NOMO-1 (cell line): Measurements from ENCODE around the gene PSIP1.
"Not testable (repeated sequence)": the region's sequence is repeated elsewhere in the genome, so short reads cannot be mapped to it uniquely, and the experiment has no call there.

Experiments
- DNase-seq, 2 experiments: peaks; one replicate each; lab custom pipeline; 2025; ENCODE audit not compliant: unreplicated experiment in 2 of 2; lab: John Stamatoyannopoulos, UW

The PSIP1 gene

DNA sequence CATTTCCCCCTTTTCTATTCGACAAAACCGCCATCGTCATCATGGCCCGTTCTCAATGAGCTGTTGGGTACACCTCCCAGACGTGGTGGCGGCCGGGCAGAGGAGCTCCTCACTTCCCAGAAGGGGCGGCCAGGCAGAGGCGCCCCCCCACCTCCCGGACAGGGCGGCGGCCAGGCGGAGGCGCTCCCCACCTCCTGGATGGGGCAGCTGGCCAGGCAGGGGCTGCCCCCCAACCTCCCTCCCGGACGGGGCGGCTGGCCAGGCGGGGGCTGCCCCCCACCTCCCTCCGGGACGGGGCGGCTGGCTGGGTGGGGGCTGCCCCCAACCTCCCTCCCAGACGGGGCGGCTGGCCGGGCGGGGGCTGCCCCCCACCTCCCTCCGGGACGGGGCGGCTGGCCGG lies 68.9 kb downstream of the PSIP1 start:
- not testable (repeated sequence) for DNase-seq

DNA sequence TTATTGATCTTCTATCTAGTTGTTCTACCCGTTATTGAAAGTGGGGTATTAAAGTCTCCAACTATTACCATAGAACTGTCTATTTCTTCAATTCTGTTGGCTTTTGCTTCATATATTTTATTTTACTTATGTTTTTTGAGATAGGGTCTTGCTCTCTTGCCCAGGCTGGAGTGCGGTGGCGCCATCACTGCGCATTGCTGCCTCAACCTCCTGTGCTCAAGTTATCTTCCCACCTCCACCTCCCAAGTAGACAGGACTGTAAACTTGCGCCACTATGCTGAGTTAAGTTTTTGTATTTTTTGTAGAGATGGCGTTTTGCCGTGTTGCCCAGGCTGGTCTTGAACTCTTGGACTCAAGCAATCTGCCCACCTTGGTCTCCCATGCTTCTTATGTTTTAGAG lies 71.9 kb downstream of the PSIP1 start:
- no peak for DNase-seq

DNA sequence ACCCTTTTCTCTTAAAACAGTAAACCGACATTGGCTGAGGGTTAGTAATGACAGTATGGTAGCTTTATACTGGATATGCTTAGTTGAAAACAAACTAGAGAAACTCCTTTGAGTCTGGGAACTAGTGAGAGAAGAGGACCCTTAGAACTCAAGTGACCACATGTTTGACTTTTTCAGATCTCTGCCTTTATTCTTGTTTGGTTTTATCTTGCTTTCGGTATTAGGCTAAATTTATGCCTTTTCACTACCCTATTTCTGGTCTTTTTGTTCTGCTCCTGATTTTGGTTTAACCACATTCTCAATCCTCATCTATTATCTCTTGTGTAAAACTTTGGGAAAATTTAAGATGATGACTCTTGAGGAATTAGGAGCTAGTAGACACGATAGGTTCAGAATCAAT lies 77.1 kb downstream of the PSIP1 start:
- DNase-seq: no peak

DNA sequence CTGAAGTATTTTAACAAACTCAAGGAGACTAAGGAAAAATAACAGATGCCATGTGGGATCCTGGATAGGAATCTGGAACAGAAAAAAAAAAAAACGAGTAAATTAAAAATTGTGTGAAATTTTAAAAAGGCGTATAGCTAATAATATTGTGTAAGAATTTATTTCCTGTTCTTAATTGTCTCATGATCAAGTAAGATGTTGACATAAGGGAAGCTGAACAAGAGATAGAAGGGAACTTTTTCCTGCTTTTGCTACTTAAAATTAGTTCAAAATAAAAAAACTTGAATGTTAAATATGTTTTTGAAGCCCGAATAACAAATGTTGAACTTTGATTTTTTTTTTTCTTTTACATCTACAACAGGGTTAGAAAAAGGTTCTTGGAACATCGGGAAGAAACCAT lies 77.6 kb downstream of the PSIP1 start:
- DNase-seq: peak in 1 of 2 experiments; percentile 34

DNA sequence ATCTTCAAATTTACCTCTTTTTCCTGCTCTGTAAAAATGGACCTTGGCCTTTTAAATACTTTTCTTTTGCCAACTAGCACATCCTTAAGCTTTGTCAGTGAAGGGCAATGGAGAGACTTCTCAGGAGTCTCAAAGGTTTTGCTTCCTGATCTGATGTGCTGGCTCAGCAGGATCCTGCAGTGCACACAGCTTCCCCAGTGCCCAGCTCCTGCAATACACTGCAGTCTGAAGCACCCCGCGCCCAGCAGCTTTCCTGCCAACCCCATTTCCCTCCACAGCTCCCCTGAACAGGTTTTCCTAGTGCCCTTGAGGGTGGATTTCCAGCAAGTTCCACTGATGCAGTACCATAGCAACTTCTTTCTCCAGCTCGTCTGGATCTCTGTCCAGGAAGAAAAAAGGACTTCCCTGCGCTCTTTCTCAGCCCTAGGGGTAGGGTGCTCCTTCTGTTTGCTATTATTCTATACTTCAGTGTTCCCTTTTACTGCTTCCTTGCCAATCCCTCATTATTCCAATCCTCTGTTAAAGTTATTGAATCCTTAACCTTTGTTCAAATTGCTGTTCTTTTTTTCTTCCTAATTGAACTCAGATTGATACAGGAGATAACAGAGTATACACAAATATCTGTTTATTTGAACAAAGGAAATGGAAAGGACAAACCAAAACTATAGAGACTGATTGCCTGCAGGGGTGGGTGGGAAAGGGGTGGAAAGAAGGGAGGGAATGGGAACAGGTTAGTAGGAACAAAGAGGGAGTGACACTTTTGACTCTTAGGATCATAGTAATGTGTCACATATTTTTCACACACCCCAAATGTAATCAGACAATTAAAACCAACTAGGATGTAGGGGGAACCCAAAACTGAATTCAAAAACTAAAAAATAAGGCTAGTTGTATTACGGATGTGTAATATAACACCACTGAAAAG lies 79.6 kb downstream of the PSIP1 start:
- DNase-seq: no peak

DNA sequence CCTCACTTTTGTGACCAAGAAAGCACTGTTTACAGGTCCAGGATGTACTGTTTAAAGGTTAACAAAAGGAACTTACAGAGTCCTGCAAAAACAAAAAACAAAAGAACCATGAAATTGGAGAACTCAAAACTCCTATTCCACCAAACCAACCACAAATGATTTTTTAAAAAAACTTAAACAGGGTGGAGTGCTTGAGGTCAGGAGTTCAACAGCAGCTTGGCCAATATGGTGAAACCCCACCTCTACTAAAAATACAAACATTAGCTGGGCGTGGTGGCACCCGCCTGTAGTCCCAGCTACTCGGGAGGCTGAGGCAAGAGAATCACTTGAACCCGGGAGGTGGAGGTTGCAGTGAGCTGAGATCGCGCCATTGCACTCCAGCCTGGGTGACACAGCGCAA lies 83.1 kb downstream of the PSIP1 start:
- DNase-seq: not testable (repeated sequence)

DNA sequence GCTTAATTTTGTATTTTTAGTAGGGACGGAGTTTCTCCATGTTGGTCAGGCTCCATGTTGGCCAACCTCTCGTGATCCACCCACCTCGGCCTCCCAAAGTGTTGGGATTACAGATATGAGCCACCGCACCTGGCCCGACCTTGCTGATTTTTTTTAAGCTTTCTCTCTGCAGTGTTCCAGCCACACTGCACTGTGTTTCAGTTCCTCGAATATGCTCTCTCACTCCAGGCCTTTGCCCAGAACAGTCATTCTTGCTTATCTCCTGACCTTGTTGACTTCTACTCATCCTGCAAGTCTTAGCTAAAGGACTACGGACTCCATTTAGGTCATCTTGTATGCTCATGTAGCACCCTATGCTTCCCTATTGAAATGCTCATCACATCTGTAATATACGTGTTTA lies 84.8 kb downstream of the PSIP1 start:
- DNase-seq: no peak

DNA sequence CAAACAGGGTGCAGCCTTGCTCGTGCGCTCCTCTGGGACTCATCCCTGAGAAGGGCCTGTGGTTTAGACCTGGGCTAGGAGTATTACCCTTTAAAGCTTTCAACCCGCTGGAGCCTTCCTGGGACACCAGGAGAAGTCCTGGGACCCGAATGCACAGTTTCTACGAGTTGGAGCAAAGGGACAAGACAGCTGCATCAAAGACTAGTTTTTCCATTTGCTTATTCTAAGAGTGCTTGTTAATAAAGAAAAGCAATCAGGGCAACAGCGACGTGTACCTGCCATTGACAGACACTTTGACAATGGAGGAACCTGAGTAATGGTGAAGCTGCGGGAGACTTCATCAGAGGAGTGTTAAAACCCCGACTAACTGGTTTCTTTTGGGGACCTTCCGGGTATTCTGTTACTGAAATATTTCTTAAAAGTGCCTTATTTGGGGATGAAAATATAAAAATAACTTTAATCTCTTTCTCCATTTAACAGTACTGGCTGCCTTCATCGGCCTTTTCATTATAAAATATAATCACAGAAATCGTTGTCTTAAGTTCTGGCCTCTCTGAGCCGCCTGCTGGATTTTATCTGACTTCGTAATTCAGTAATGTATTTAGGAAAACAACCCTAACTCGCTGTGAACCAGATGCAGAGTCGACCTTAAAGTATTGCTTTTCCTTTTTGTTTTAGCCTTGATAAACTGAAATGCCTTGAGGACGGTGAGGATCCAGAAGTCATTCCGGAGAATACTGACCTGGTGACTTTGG lies 87.4 kb downstream of the PSIP1 start:
- DNase-seq: no peak

DNA sequence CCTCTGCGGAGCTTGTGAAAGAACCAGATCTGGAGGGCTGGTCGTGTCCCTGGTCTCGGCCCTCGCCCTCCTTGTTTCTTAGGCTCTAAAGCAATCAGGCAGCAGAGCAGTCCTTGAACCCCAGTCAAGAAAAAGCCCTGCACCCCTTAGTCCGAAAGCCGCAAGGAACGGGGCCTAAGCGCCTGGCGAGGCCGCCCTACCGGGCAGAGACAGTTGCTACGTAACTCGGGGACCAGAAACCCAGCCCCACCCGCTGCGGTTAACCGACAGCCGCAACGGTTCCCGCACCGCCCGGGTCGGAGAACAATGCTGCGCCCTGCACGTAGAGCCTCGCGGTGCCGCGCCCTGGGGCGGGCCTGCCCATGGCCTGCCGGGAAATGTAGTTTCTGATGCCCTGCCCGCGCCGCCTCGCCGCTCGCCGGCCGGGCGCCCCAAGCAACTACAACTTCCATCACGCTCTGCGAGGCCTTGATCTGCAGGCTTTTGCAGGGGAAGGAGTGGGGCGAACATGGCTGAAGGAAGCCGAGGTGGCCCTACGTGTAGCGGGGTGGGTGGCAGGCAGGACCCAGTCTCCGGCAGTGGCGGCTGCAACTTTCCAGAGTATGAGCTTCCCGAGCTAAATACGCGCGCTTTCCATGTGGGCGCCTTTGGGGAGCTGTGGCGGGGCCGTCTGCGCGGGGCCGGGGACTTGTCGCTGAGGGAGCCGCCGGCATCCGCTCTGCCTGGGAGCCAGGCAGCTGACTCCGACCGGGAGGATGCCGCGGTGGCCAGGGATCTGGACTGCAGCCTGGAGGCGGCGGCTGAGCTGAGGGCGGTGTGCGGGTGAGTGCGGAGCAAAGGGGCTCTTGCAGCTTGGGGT lies 88.2 kb downstream of the PSIP1 start, which contains the start of gene SNAPC3:
Gene SNAPC3, plus strand, starts transcription at position 505 of the 859 bp plus-strand sequence. Its CDS starts 4 bp downstream, at position 509.
- DNase-seq: peak; percentile 77 to 94

DNA sequence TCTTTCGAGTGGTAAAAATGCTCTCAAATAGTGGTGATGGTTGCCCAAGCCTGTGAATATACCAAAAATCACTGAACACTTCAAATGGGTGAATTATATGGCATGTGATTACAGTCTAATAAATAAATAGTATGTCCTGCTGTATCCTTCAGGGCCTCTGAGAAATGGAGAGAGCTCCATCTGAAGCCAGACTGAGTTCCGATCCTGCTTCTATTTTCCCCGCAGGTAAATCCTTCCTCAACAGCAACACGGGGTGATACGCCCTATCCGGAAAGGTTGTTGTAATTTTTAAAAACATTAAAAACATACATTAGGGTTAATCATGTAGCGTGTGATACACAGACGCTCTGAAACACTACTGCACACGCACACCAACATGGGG lies 88.8 kb downstream of the PSIP1 start:
- no peak for DNase-seq

DNA sequence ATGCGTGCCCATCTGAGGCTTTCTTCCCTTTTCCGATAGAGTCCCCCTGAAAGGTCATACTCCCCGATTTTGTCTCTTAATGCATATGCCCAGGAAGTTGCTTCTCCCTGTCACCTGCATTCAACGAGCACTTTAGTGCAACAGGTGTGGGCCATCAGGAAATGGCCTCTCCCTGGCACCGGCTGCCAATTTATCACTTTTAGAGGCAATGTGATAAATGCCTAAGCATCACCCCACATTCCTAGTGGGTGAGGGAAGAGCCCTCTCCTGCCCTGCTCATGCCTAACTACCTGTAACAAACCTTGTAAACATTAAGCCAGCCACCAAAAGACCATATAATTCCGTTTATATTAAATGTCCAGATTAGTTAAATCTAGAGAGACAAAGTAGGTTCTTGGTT lies 89.2 kb downstream of the PSIP1 start:
- no peak for DNase-seq

DNA sequence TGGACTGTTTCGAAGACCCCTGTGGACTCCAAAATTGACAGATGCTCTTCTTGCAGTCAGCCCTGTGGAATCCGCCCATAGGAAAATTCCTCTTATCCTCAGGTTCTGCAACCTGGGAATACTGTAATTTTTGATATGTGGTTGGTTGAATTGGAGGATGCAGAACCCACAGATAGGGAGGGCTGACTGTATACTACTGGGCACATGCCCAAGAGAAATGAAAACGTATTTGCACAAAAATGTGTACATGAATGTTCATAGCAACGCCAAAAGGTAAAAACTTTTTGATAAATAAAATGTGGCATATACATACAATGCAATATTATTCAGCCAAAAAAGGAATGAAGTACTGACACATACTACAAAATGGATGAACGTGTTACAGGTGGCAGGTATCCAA lies 90.0 kb downstream of the PSIP1 start:
- no peak for DNase-seq

DNA sequence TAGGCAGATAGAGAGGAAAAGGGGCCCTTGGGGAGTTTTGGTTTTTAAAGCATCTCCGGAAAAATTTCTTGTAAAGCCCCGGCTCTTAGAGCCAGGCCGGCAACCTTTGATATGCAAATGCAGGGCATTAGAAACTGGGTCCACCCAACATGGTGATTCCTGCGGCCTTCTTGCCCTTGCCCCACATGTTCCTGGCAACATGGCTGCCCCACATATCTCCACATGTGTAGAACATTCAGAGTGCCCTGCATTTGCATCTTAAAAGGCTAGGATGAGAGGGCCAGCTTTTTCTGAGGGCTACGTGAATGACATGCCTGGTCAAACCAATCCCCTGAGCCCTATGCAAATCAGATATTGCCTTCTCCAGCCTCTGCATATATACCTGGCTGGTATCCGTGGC lies 93.1 kb downstream of the PSIP1 start:
- DNase-seq: no peak

DNA sequence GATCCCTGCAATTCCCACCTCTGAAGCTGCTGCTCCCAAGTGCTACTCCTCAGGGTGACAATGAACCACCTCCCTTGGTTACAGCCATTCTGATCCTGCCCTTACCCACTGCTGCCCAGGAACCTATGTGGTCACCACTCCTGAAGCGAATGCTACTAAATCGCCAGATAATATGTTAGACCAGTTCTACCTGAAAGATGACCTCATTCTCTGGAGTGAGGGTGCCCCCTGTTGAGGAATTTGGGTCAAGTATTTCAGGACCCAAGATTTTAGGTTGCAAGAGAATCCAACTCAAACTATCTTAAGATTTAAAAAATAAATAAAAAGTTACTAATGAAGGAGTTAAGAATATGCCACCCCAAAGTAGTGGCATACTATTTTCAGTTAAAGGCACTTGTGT lies 93.9 kb downstream of the PSIP1 start:
- DNase-seq: peak in 1 of 2 experiments; percentile 15
